Stimulated activated CD8-positive, alpha-beta memory T cell treated with anti-CD3 and anti-CD28 coated beads, Interleukin-4, amount 100 ng/mL, for 4 hours (primary cell): Measurements from ENCODE around the gene ZSWIM1.
"Not testable (repeated sequence)": the region's sequence is repeated elsewhere in the genome, so short reads cannot be mapped to it uniquely, and the experiment has no call there.

ENCODE experiments used
- DNase-seq, 2 donors: peaks; one replicate each; pipeline ENCODE4 v3.0.0-alpha.2; 2020; ENCODE audit warnings: low read depth in 2 of 2, low spot score in 1 of 2

ZSWIM1 gene

GRCh38 chr20:45887346-45887715 is 6.3 kb downstream of the ZSWIM1 start, which contains the start of gene SPATA25:
Gene SPATA25, minus strand, starts transcription at chr20:45887622. Its CDS starts 32 bp downstream, at chr20:45887590.
- no peak for DNase-seq

- DNase-seq = no peak
Measured at GRCh38 chr20:45888681-45889080, 7.7 kb downstream of the ZSWIM1 start.

- no peak for DNase-seq
Measured at GRCh38 chr20:45890077-45890984, 9.3 kb downstream of the ZSWIM1 start.

- peak; percentile 73 to 77 for DNase-seq
Measured at GRCh38 chr20:45890985-45891983, 10.3 kb downstream of the ZSWIM1 start, which contains the start of the genes CTSA and NEURL2. Gene CTSA, plus strand, starts transcription at chr20:45891335. Its CDS starts 234 bp downstream, at chr20:45891569. Gene NEURL2, minus strand, starts transcription at chr20:45891208. Its CDS starts 217 bp downstream, at chr20:45890991.

- DNase-seq = no peak
Measured at GRCh38 chr20:45892049-45892825, 11.2 kb downstream of the ZSWIM1 start.

GRCh38 chr20:45892828-45893500 is 11.9 kb downstream of the ZSWIM1 start:
- no peak for DNase-seq

GRCh38 chr20:45893831-45894230 is 12.8 kb downstream of the ZSWIM1 start:
- DNase-seq = no peak

- DNase-seq = no peak
Measured at GRCh38 chr20:45894797-45895196, 13.8 kb downstream of the ZSWIM1 start.

- DNase-seq = no peak
Measured at GRCh38 chr20:45896641-45897161, 15.7 kb downstream of the ZSWIM1 start.

- DNase-seq = no peak
Measured at GRCh38 chr20:45897289-45897688, 16.3 kb downstream of the ZSWIM1 start.

- DNase-seq = no peak
Measured at GRCh38 chr20:45897692-45898091, 16.7 kb downstream of the ZSWIM1 start.

GRCh38 chr20:45898285-45898684 is 17.3 kb downstream of the ZSWIM1 start:
- no peak for DNase-seq

- no peak for DNase-seq
Measured at GRCh38 chr20:45899046-45899835, 18.2 kb downstream of the ZSWIM1 start.

- DNase-seq = not testable (repeated sequence)
Measured at GRCh38 chr20:45901332-45901731, 20.3 kb downstream of the ZSWIM1 start.

GRCh38 chr20:45902199-45902701 is 21.2 kb downstream of the ZSWIM1 start:
- no peak for DNase-seq

- no peak for DNase-seq
Measured at GRCh38 chr20:45904583-45905504, 23.8 kb downstream of the ZSWIM1 start.

- no peak for DNase-seq
Measured at GRCh38 chr20:45905505-45906079, 24.6 kb downstream of the ZSWIM1 start.
